Psoas muscle (tissue), 8 donors: ENCODE measurements around the gene IQCM. TPM values are rescaled to one million over a fixed set of nuclear protein-coding genes. Genes with fewer than 3 reads are reported as not detected.

Source experiments
- ATAC-seq, 4 donors: fragments of 200-7000 bp; cut with Tn5 transposase; one replicate each; pipeline ENCODE4 v1.9.1; 2020; ENCODE audit warnings: moderate library complexity in 3 of 4, mild to moderate bottlenecking in 2 of 4
- DNase-seq, 2 donors: peaks; one replicate each; pipeline ENCODE4 v3.0.0-alpha.2; 2020
- H3K27ac ChIP-seq: fragments of 200-600 bp; one replicate; pipeline ENCODE4 v1.8.0; 2022
- H3K27me3 ChIP-seq, 3 donors: fragments of 200-600 bp in 1 of 3; one replicate each; pipeline versions ENCODE4 v1.6.1 to v1.8.0; 2013 to 2022; ENCODE audit warnings: low read length in 2 of 3, mild to moderate bottlenecking in 2 of 3, moderate library complexity in 1 of 3; ENCODE audit not compliant: insufficient read depth in 3 of 3
- H3K36me3 ChIP-seq, 2 donors: fragments of 200-600 bp in 1 of 2; one replicate each; pipeline versions ENCODE4 v1.6.1 to v1.8.0; 2013 to 2022; ENCODE audit warnings: low read depth in 1 of 2, mild to moderate bottlenecking in 1 of 2, moderate library complexity in 1 of 2; ENCODE audit not compliant: insufficient read depth in 1 of 2
- H3K4me1 ChIP-seq: fragments of 200-600 bp; one replicate; pipeline ENCODE4 v1.8.0; 2022
- H3K4me3 ChIP-seq: fragments of 200-600 bp; one replicate; pipeline ENCODE4 v1.8.0; 2022; ENCODE audit warnings: mild to moderate bottlenecking
- H3K9me3 ChIP-seq: fragments of 200-600 bp; one replicate; pipeline ENCODE4 v1.8.0; 2022
- CTCF ChIP-seq: fragments of 200-600 bp; IDR thresholded peaks from one replicate; pipeline ENCODE4 v1.8.0; 2022; ENCODE audit warnings: antibody characterized with exemption
- WGBS, 3 donors: extraction: QIAGEN DNeasy Blood & Tissue Kit; methylation state at CpG; one replicate each; pipeline versions ENCODE4 v1.1.6 to v1.1.7; 2013; 5-methylcytosine and 5-hydroxymethylcytosine counted together
- intact Hi-C, 2 donors: fragments of 100-400 bp; cut with DNase I; formaldehyde crosslinking; loops; one replicate each; pipeline versions ENCODE4 v1.11.0 to v1.14.2; 2022
- polyA plus RNA-seq, 3 donors: library from polyadenylated mRNA; stranded (reverse); fragments of 200-250 nt; gene quantifications; one replicate each; pipeline ENCODE4 v1.2.3, GENCODE V29; 2013
- total RNA-seq, 4 donors: library from RNA; stranded (reverse); fragmentation: NEBNext Ultra II Directional in 2 of 4; extraction: Animal tissue kit (Norgen Biotek cat#: 25700) in 2 of 4; gene quantifications; one replicate each; pipeline versions ENCODE4 v1.2.1 to v1.2.4, GENCODE V29; 2021 to 2023
- donor health status: healthy with polysubstance abuse.
- donor health status: DM: no; HTN: no; CAD: no; lungs with moderate emphysema.
- donor health status: Bipolar disorder and iron deficiency.
- donor health status: healthy.
- donor health status: DM: yes; HTN: yes; CAD: no.
- donor health status: DM: no; HTN: no; CAD: no.
- donor health status: DM: no; HTN: no; CAD: no.
- donor health status: DM: yes; HTN: yes; CAD: no.

IQCM gene
- total and polyA plus RNA-seq, 7 donors = 1.1 TPM; not detected in 6

GRCh38 chr4:149794352-149794751, 21.3 kb downstream of the IQCM start:
- Histone ChIP-seq H3K36me3 (no peaks in the 10 kb centered on the region), H3K27me3 (no peaks in the 10 kb centered on the region), H3K27ac (no peak overlapping the region), H3K4me1 (no peaks in the 10 kb centered on the region), H3K9me3 (no peaks in the 10 kb centered on the region), H3K4me3 (no peak overlapping the region)
- no peak for TF ChIP-seq CTCF
- ATAC-seq = no peak
- DNase-seq = no peak
- intact Hi-C loops = no loop called here
- 86 to 90% (median 89%) methylated on average over 1 of the region's 1 CpG for WGBS, 3 donors

- intact Hi-C loops = no loop called here
- TF ChIP-seq CTCF = no peak
- H3K27me3 ChIP-seq = no peaks in the 10 kb centered on the region
- no peak overlapping the region for H3K4me3 ChIP-seq
- H3K27ac ChIP-seq = no peak overlapping the region
- no peaks in the 10 kb centered on the region for H3K9me3 ChIP-seq
- DNase-seq (no peak), ATAC-seq (no peak)
- no peaks in the 10 kb centered on the region for H3K4me1 ChIP-seq
- no peaks in the 10 kb centered on the region for H3K36me3 ChIP-seq
Measured at GRCh38 chr4:149793459-149793858, 22.2 kb downstream of the IQCM start.

- WGBS, 3 donors = 72 to 75% (median 74%) methylated on average over 1 of the region's 1 CpG
Measured at GRCh38 chr4:149791851-149792250, 23.8 kb downstream of the IQCM start.

GRCh38 chr4:149790172-149790907, 25.3 kb downstream of the IQCM start:
- H3K9me3 ChIP-seq = no peaks in the 10 kb centered on the region
- H3K27ac ChIP-seq = no peak overlapping the region
- 53 to 59% (median 55%) methylated on average over 4 of the region's 4 CpGs for WGBS, 3 donors
- DNase-seq (no peak), ATAC-seq (no peak)
- H3K4me3 ChIP-seq = no peak overlapping the region
- no peak for TF ChIP-seq CTCF
- H3K4me1 ChIP-seq = no peaks in the 10 kb centered on the region
- H3K27me3 ChIP-seq = no peaks in the 10 kb centered on the region
- intact Hi-C loops = no loop called here
- H3K36me3 ChIP-seq = no peaks in the 10 kb centered on the region

More at GRCh38 chr4:149791851-149792250, 23.8 kb downstream of the IQCM start:
- Histone ChIP-seq H3K4me1 (no peaks in the 10 kb centered on the region), H3K27ac (no peak overlapping the region), H3K9me3 (no peaks in the 10 kb centered on the region), H3K36me3 (no peaks in the 10 kb centered on the region), H3K27me3 (no peaks in the 10 kb centered on the region), H3K4me3 (no peak overlapping the region)
- intact Hi-C loops = no loop called here
- DNase-seq = no peak
- no peak for ATAC-seq
- TF ChIP-seq CTCF = no peak

GRCh38 chr4:149788300-149788699, 27.3 kb downstream of the IQCM start:
- DNase-seq = no peak
- TF ChIP-seq CTCF = no peak
- Histone ChIP-seq H3K27me3 (no peaks in the 10 kb centered on the region), H3K4me3 (no peak overlapping the region), H3K27ac (no peak overlapping the region), H3K4me1 (no peaks in the 10 kb centered on the region), H3K36me3 (no peaks in the 10 kb centered on the region), H3K9me3 (no peaks in the 10 kb centered on the region)
- intact Hi-C loops = no loop called here
- 77 to 78% (median 77%) methylated on average over 4 of the region's 4 CpGs for WGBS, 3 donors
- no peak for ATAC-seq
